H1 (cell line): ENCODE measurements around the gene PDZD2. TPM values are rescaled to one million over a fixed set of nuclear protein-coding genes. Genes with fewer than 3 reads are reported as not detected.

Experiments
- CTCF ChIA-PET: fragments of 300-600 bp; sonication (Branson Sonifier 250); formaldehyde crosslinking; loops from one replicate; lab custom pipeline; 2021; ENCODE audit not compliant: partially characterized antibody; lab: Charles Lee
- POLR2A ChIA-PET: fragments of 300-600 bp; sonication (Branson Sonifier 250); formaldehyde crosslinking; loops from one replicate; lab custom pipeline; 2021; ENCODE audit warnings: inconsistent platforms; ENCODE audit not compliant: partially characterized antibody; lab: Charles Lee
- DNase-seq, 2 experiments: peaks; one replicate each; pipeline versions ENCODE4 v3.0.0 to v3.0.0-alpha.2; 2010 to 2022; ENCODE audit warnings: low spot score in 2 of 2, low read depth in 1 of 2, mixed read lengths in 1 of 2
- FAIRE-seq: peaks from 2 replicates; lab custom pipeline; 2011; peaks lifted over from hg19 to GRCh38; lab: Jason Lieb, UNC
- H2AFZ ChIP-seq: 2 replicates; pipeline ENCODE4 v1.8.1; 2012; ENCODE audit warnings: low read length, inconsistent platforms
- H2AK5ac ChIP-seq: 2 replicates; pipeline ENCODE4 v1.6.1; 2013; ENCODE audit warnings: low read depth, low read length
- H2BK120ac ChIP-seq: replicated peaks from 2 replicates; pipeline ENCODE3; 2013; ENCODE audit warnings: low read depth, low read length, inconsistent platforms
- H2BK12ac ChIP-seq: 2 replicates; pipeline ENCODE4 v1.6.1; 2013; ENCODE audit warnings: low read depth, low read length
- H2BK15ac ChIP-seq: 2 replicates; pipeline ENCODE4 v1.6.1; 2013; ENCODE audit warnings: low read length
- H2BK20ac ChIP-seq: 2 replicates; pipeline ENCODE4 v1.6.1; 2013; ENCODE audit warnings: low read length
- H2BK5ac ChIP-seq: 2 replicates; pipeline ENCODE4 v1.6.1; 2013; ENCODE audit warnings: low read depth, low read length
- H3K14ac ChIP-seq: 2 replicates; pipeline ENCODE4 v1.6.1; 2013; ENCODE audit warnings: inconsistent platforms; ENCODE audit not compliant: insufficient read length
- H3K18ac ChIP-seq: 2 replicates; pipeline ENCODE4 v1.6.1; 2013; ENCODE audit warnings: low read length; ENCODE audit errors: extremely low read depth
- H3K23ac ChIP-seq: 2 replicates; pipeline ENCODE4 v1.6.1; 2013; ENCODE audit warnings: inconsistent platforms; ENCODE audit not compliant: insufficient read length
- H3K23me2 ChIP-seq: 2 replicates; pipeline ENCODE4 v1.6.1; 2013; ENCODE audit warnings: low read depth, low read length
- H3K27ac ChIP-seq: 2 replicates; pipeline ENCODE4 v1.6.1; 2011; ENCODE audit warnings: low read depth, low read length, inconsistent platforms
- H3K27me3 ChIP-seq, 4 experiments: replicated peaks in 1 of 4; 1 replicate in 1 of 4; 2 replicates in 3 of 4; pipeline versions ENCODE4 v1.6.1 to v1.8.1; 2011 to 2013; ENCODE audit warnings: low read length in 3 of 4, mild to moderate bottlenecking in 3 of 4, inconsistent platforms in 2 of 4, mixed read lengths in 2 of 4, moderate library complexity in 1 of 4; ENCODE audit not compliant: control insufficient read depth in 3 of 4, insufficient read depth in 3 of 4; ENCODE audit errors: extremely low read depth in 1 of 4
- H3K36me3 ChIP-seq, 4 experiments: 2 replicates each; pipeline versions ENCODE4 v1.6.1 to v1.8.1; 2011 to 2013; ENCODE audit warnings: mild to moderate bottlenecking in 4 of 4, low read length in 3 of 4, moderate library complexity in 2 of 4, control low read depth in 1 of 4, inconsistent platforms in 1 of 4; ENCODE audit not compliant: insufficient read depth in 4 of 4, control insufficient read depth in 2 of 4
- H3K4ac ChIP-seq: replicated peaks from 2 replicates; pipeline ENCODE3; 2013; ENCODE audit warnings: low read length, low read depth, mixed read lengths, inconsistent platforms; ENCODE audit not compliant: insufficient read length
- H3K4me1 ChIP-seq, 4 experiments: replicated peaks in 1 of 4; 1 replicate in 1 of 4; 2 replicates in 3 of 4; pipeline versions ENCODE4 v1.6.1 to v1.8.1; 2011 to 2013; ENCODE audit warnings: low read length in 3 of 4, inconsistent platforms in 2 of 4, mixed read lengths in 1 of 4; ENCODE audit not compliant: insufficient read depth in 4 of 4, control insufficient read depth in 3 of 4
- H3K4me2 ChIP-seq, 2 experiments: 2 replicates each; pipeline versions ENCODE4 v1.6.1 to v1.8.1; 2011 to 2013; ENCODE audit warnings: low read depth in 2 of 2, low read length in 2 of 2, control low read depth in 1 of 2, inconsistent platforms in 1 of 2, mild to moderate bottlenecking in 1 of 2; ENCODE audit not compliant: insufficient read depth in 1 of 2
- H3K4me3 ChIP-seq, 4 experiments: fragments of 200-600, 300-600 bp in 1 of 4; sonication (generic), shearing (Covaris generic), sonication (Bioruptor Twin) in 1 of 4; 2 replicates each; pipeline versions ENCODE4 v1.5.1 to v1.8.1; 2011 to 2016; ENCODE audit warnings: low read length in 4 of 4, low read depth in 3 of 4, control low read depth in 2 of 4, inconsistent platforms in 2 of 4, mild to moderate bottlenecking in 2 of 4, mixed read lengths in 1 of 4, moderate library complexity in 1 of 4; ENCODE audit not compliant: insufficient read depth in 2 of 4; ENCODE audit errors: extremely low read depth in 1 of 4
- H3K56ac ChIP-seq: replicated peaks from 2 replicates; pipeline ENCODE3; 2013; ENCODE audit warnings: low read depth, mild to moderate bottlenecking, mixed read lengths, low read length, inconsistent platforms; ENCODE audit not compliant: insufficient read length
- H3K79me1 ChIP-seq: 2 replicates; pipeline ENCODE4 v1.6.1; 2013; ENCODE audit warnings: low read depth, low read length, control low read depth
- H3K79me2 ChIP-seq, 2 experiments: 2 replicates each; pipeline versions ENCODE4 v1.6.1 to v1.8.1; 2012 to 2013; ENCODE audit warnings: low read length in 2 of 2, mild to moderate bottlenecking in 2 of 2, inconsistent platforms in 1 of 2; ENCODE audit not compliant: insufficient read depth in 2 of 2, control insufficient read depth in 1 of 2
- H3K9ac ChIP-seq, 4 experiments: replicated peaks in 1 of 4; 1 replicate in 1 of 4; 2 replicates in 3 of 4; pipeline versions ENCODE4 v1.6.1 to v1.8.1; 2011 to 2013; ENCODE audit warnings: low read depth in 3 of 4, low read length in 3 of 4, control low read depth in 2 of 4, mild to moderate bottlenecking in 2 of 4, moderate library complexity in 2 of 4, inconsistent platforms in 1 of 4; ENCODE audit errors: extremely low read depth in 1 of 4
- H3K9me3 ChIP-seq, 2 experiments: 2 replicates each; pipeline versions ENCODE4 v1.6.1 to v1.8.1; 2012 to 2013; ENCODE audit warnings: mild to moderate bottlenecking in 2 of 2, moderate library complexity in 2 of 2, control low read depth in 1 of 2, inconsistent platforms in 1 of 2, low read depth in 1 of 2, low read length in 1 of 2, mixed read lengths in 1 of 2; ENCODE audit not compliant: insufficient read depth in 2 of 2
- H4K20me1 ChIP-seq, 2 experiments: replicated peaks in 1 of 2; 2 replicates each; pipeline versions ENCODE3 to v1.8.1; 2011 to 2013; ENCODE audit warnings: inconsistent platforms in 2 of 2, low read length in 2 of 2, mild to moderate bottlenecking in 1 of 2; ENCODE audit not compliant: insufficient read depth in 2 of 2, control insufficient read depth in 1 of 2
- H4K5ac ChIP-seq: 2 replicates; pipeline ENCODE4 v1.6.1; 2013; ENCODE audit warnings: low read length, low read depth, mixed read lengths, inconsistent platforms; ENCODE audit not compliant: insufficient read length
- H4K8ac ChIP-seq: 2 replicates; pipeline ENCODE4 v1.8.0; 2013; ENCODE audit warnings: mild to moderate bottlenecking, moderate library complexity, low read length, inconsistent platforms; ENCODE audit not compliant: insufficient read depth; ENCODE audit errors: extremely low read depth
- H4K91ac ChIP-seq: replicated peaks from 2 replicates; pipeline ENCODE3; 2013; ENCODE audit warnings: low read length, mixed read lengths, inconsistent platforms; ENCODE audit not compliant: insufficient read length
- CTBP2 ChIP-seq: IDR thresholded peaks from 2 replicates; pipeline ENCODE4 v1.7.0; 2011; ENCODE audit warnings: borderline replicate concordance, mild to moderate bottlenecking, moderate library complexity, mixed read lengths, low read length; ENCODE audit not compliant: insufficient read depth, insufficient read length
- CTCF ChIP-seq, 3 experiments: IDR thresholded peaks; 1 replicate in 2 of 3; 2 replicates in 1 of 3; pipeline versions ENCODE4 v1.5.1 to v1.6.1; 2011; ENCODE audit warnings: low read length in 3 of 3, mild to moderate bottlenecking in 3 of 3, inconsistent platforms in 2 of 3, low read depth in 1 of 3, moderate library complexity in 1 of 3; ENCODE audit not compliant: insufficient read depth in 1 of 3; ENCODE audit errors: control extremely low read depth in 1 of 3
- JUND ChIP-seq: IDR thresholded peaks from 2 replicates; pipeline ENCODE4 v1.6.1; 2011; ENCODE audit warnings: mild to moderate bottlenecking, improper control_type of control experiment, low read length
- MAFK ChIP-seq: IDR thresholded peaks from 2 replicates; pipeline ENCODE4 v1.6.1; 2012; ENCODE audit warnings: low read depth, mild to moderate bottlenecking, improper control_type of control experiment, low read length
- whole genome bisulfite sequencing, 2 experiments: shearing (Covaris generic) in 1 of 2; methylation state at CpG; one replicate each; pipeline versions ENCODE4 v1.1.6 to v1.1.7; 2013 to 2015; ENCODE audit warnings: low lambda C conversion rate in 2 of 2, mixed read lengths in 2 of 2, inconsistent platforms in 1 of 2, low coverage in 1 of 2, missing lambda C conversion rate in 1 of 2; ENCODE audit not compliant: insufficient replicate concordance in 2 of 2, insufficient coverage in 1 of 2, insufficient read length in 1 of 2; ENCODE audit errors: extremely low coverage in 1 of 2, missing lambda C conversion rate in 1 of 2; 5-methylcytosine and 5-hydroxymethylcytosine counted together
- polyA plus RNA-seq, 7 experiments: library from polyadenylated mRNA; depleted of rRNA in 3 of 7; stranded (reverse) in 5 of 7; unstranded in 2 of 7; fragments of >200 nt in 5 of 7; fragments of 200-250 nt in 2 of 7; gene quantifications; 1 replicate in 5 of 7; 2 replicates in 1 of 7; 4 replicates in 1 of 7; pipeline versions ENCODE4 v1.2.1 to v1.2.3, GENCODE V29; 2011 to 2013; ENCODE audit warnings: missing spikeins in 2 of 7, mixed read lengths in 2 of 7
- total RNA-seq: library from RNA; stranded (reverse); fragmentation: NEBNext Ultra II Directional; extraction: Animal tissue kit (Norgen Biotek cat#: 25700); gene quantifications from 2 replicates; pipeline ENCODE4 v1.2.1, GENCODE V29; 2021

Gene PDZD2
- total and polyA plus RNA-seq, 2 of the 8 experiments (the other 6 are each of a cell fraction or from before 2014, with no cell fraction given), result 1.2 to 6.8 TPM

- TF ChIP-seq CTBP2, result no peak
- 0 out of 2 replicates have a peak, but pooled peaks have one; percentile 11 for TF ChIP-seq MAFK
- no peak for TF ChIP-seq CTCF (IDR thresholded peaks at IDR 0.05; ENCODE audit: control extremely low read depth in 1 of 3, insufficient read depth in 1 of 3, low read depth in 1 of 3, low read length in 3 of 3)
- no peak for TF ChIP-seq JUND
- no peak overlapping the region for H3K27ac ChIP-seq
- H3K4me2 ChIP-seq, result no peak overlapping the region
- no peaks in the 10 kb centered on the region for H3K36me3 ChIP-seq
- H3K9me3 ChIP-seq, result no peaks in the 10 kb centered on the region
- H3K27me3 ChIP-seq, result no peaks in the 10 kb centered on the region
- no peak overlapping the region for H4K8ac ChIP-seq
- H3K4me3 ChIP-seq, result no peak overlapping the region
- H3K56ac ChIP-seq, result no peak overlapping the region
- WGBS, 2 experiments, result 64% methylated on average over 3 of the region's 3 CpGs; no CpG with 5 or more reads in 1 of the 2 experiments
- H2BK20ac ChIP-seq, result no peak overlapping the region
- H2AK5ac ChIP-seq, result no peak overlapping the region
- no peak overlapping the region for H2BK5ac ChIP-seq
- no peak overlapping the region for H2BK15ac ChIP-seq
- ChIA-PET POLR2A (no interaction called here), CTCF (interaction anchor here (0.7 to 2.3 kb wide), 4 partner anchors 10 to 151 kb away, joined by 3 to 6 read pairs (median 4); no protein-coding TSS in a partner anchor)
- H3K79me1 ChIP-seq, result no peaks in the 10 kb centered on the region
- no peak overlapping the region for H4K5ac ChIP-seq
- H4K20me1 ChIP-seq, result no peaks in the 10 kb centered on the region
- no peak overlapping the region for H3K9ac ChIP-seq
- H3K14ac ChIP-seq, result no peak overlapping the region
- no peaks in the 10 kb centered on the region for H3K79me2 ChIP-seq
- H3K4ac ChIP-seq, result no peak overlapping the region
- no peak overlapping the region for H2BK120ac ChIP-seq
- DNase-seq (no peak), FAIRE-seq (no peak)
- no peak overlapping the region for H3K18ac ChIP-seq
- H3K4me1 ChIP-seq, result peaks cover 0 to 5% (median 0%) of the 10 kb centered on the region in 4 experiments; a peak in 1 of 7 replicates
- H3K23me2 ChIP-seq, result no peaks in the 10 kb centered on the region
- H4K91ac ChIP-seq, result no peak overlapping the region
- no peak overlapping the region for H3K23ac ChIP-seq
- H2BK12ac ChIP-seq, result no peak overlapping the region
- no peak overlapping the region for H2AFZ ChIP-seq
These were observed 176.4 kb downstream of the PDZD2 start for GRCh38 chr5:31815376-31815775.
